ENCODE measurements around the gene WNK1.

- TF ChIP-seq CTCF (IDR thresholded peaks at IDR 0.05; ENCODE audit: low read depth, low read length) (no peak), EZH2phosphoT487 (IDR thresholded peaks at IDR 0.05; ENCODE audit: low read depth) (no peak)
These were observed at the start of gene WNK1 for GRCh38 chr12:751999-752694.
